Fibroblast of gingiva (primary cell): ENCODE data around the gene ROBO1.

Source experiments
- DNase-seq: peaks from one replicate; pipeline ENCODE4 v3.0.0-alpha.2; 2011; ENCODE audit warnings: low read depth

The ROBO1 gene

DNA sequence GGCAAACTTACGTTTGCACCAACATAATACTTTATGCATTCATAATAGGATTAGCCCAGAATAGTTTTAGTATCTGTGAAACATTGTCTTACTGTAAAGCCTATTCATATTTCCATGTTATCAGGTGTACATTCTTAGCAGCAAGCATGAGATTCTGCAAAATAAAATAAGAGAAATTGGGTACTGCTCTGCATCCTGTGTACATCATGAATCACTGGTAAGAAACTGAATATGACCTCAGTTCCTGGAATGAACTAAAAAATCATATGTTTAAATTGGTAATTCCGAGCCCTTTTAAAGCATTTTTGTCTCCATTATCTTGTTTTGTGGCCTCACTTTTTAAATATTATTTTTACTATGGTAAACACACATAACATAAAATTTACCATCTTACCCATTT lies 605.1 kb downstream of the ROBO1 start:
- no peak for DNase-seq

DNA sequence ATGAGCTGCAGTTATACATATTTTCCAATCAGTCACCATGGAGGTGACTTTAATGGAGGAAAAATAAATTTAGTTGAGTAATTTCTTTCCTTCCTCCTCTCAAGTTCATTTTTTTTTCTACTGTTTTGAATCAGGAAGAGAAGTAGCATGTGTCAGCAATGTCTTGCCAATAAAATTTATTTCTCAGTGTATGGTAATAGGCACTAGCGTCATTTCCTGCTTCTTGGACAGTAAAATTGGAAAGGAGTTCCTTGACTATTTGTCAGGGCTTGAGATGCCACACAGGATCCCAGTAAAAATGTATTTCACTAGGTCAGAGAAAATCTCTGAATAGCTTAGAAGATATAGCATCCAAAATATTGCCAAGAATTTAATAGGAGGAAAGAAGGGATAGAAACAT lies 605.9 kb downstream of the ROBO1 start:
- no peak for DNase-seq

DNA sequence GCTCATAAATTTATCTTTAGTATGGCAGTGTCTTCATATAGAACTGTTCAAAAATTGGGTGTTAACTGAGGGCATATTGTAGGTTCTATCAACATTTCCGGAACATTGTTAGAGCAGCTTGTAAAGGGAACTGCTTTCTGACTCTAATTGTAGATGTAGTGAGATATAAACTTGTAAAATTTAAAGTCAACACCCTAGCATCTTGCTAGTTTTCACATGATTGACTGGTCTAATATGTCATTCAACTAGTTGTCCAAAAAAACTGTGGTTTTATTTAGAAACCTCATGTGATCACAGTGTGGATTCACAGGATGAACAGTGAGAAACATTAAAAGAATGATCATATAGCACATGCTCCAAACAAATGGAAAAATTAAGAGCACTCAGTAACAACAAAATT lies 607.4 kb downstream of the ROBO1 start:
- DNase-seq = no peak

DNA sequence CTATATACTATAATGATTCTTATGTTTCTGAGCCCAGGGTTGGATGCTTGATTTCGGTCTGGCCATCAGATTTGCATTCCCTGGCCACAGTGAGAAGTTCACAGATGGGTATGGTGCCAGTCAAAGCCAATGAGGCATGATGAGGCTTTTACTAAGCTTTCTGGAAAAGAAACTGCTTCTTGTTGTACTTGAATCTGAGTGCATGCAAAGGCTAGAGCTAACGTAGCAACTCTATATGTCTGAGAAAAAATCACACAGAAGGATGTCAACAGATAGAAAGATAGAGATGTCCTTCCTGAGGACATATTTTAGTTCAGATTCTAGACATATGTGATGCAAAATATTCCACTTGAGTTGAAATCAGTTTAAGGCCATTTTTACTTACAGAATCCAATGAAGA lies 608.1 kb downstream of the ROBO1 start:
- DNase-seq = no peak

DNA sequence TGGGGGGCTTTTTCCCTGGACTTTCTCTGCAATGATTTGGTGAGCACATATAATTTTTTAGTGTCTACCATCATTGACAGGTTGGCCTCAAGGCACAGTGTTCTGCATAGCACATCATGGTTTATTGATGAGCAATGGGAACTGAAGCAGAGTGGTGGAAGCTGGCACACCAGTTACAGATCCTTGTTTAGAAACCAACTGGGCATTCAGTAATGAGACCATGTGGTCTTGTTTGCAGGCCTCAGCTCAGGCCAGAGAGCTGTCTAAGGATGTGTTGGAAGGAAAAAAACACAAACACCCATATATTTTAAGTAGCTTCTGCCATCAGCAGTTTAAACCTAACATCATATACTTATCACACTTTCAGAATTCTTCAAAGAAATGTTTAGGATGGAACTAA lies 610.6 kb downstream of the ROBO1 start:
- DNase-seq = no peak

DNA sequence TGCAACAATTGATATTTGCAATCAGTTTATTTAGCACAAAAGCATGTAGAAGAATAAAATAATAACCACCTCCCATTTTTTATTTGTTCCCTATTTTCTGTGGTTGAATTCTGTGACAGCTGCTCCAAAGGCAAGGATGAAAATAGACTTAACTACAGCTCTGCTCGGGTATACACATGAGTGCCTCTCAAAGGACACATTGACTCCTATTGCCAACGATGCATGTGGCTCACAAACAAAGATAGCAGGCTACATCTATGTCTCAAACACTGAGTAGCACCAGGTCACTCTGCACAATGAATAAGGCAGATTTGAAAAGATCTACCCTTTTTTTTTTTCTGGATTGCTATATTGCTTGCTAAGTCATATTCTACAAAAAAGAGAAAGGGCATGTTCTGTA lies 612.9 kb downstream of the ROBO1 start:
- DNase-seq = no peak

DNA sequence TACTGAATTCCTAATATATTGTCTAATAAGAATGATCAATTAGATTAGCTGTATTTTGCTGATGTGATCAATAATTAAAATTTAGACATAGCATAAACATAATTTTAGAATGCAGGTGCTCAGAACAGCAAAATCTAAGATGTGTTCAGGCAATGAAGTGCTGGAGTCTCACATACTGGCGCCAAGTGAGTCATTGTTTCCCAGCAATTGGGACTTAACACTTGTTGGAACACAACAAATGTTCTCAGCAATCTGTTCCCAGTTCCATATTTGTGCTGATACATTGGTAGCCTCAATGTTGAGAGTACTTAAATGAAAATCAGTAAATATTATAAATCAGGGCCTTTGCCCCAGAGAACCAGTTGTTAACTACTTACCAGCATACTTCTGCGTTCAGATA lies 619.0 kb downstream of the ROBO1 start:
- DNase-seq = peak; percentile 16

DNA sequence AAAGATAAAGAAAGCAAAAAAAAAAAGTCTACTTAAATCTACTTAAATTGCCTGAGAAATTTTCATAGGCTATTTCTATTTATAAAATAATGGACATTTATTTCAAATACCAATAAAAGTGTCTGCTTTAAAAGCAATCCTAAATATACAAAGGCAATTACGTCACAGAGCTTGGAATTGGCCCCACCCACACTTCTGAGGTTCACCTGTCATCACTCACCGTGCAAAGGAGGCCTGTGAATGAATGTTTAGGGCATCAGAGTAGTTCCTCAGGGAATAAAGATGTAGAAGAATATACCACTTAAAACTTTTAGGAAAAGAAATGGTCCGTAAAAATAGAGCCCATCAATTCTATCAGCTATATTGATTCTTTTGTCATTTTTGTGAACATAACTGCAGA lies 621.8 kb downstream of the ROBO1 start:
- no peak for DNase-seq

DNA sequence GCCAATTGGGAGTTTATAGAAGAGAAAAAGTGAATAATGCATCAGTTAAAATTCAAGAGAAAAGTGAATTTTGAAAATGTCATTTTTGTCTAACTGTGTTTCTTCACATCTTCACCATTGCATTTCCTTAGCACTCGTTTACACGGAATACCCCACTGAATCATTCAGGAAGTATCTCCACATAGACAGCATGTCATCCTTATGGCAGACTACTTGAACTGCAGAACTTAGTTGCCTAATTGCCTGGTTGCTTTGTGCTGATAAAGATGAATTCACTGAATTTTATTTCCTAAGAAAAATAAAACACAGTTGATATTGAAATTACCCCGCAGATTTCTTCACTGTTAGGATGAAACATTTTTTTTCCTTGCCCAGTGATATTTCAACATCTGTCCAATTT lies 627.1 kb downstream of the ROBO1 start:
- peak; percentile 7 for DNase-seq

DNA sequence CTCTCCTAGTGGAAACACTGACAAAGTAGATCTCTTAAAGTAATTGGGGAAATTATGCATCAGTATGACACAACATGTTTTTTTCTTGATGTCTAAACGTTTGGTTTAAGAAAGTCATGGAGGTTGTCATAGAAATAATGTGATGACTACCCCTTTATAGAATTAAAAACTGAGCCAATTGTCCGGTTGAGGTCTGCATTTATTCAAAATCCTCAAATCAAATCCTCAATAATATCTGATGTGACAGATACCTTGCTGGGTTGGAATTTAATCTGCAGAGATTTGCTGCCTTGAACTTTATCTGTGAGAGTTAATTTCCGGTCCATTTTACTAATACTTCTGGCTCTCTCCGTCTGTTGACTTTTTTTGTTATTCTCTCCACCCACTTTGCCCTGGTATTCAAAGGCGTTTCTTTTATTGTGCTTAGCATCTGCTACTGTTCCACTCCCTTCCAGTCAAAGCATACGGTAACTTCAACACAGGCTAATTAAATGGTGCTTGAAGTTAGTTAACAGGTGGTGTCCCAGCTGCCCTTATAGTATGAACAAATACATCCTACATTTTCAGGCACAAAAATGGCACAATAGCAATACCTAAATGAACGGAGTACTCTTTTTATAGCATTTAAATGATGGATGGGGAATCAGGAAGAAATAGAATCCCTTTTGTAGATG lies 628.3 kb downstream of the ROBO1 start:
- DNase-seq = no peak

DNA sequence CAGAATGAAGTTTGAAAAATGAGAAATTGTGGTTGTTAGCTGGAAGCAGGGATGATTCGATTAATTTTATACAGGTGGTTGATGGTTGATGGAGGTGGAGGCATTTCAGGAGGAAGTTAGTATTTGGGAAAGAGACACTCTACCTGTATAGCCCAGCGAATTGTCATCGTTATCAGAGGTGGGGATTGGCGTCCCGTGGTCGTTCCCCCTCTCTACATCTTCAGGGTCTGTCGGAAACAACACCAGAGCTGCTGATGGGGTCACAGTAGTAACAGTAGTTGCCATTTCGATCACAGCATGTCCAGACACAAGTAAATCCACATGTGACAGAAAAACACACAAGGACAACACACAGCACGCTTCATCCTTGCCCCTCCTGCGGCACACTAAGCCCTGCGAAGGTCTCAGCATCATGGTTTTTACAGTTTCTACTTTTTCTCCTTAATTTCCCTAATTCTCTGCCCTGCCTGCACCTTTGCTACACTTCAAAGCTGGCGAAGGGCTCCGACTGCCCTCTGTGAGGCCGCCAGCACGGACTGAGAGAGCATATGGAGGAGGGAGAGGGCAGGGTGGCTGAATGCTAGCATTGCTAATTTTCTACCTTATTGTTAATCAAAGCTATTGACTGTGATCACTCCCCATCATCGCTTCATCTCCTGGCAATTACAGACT lies 642.3 kb downstream of the ROBO1 start:
- DNase-seq = no peak

DNA sequence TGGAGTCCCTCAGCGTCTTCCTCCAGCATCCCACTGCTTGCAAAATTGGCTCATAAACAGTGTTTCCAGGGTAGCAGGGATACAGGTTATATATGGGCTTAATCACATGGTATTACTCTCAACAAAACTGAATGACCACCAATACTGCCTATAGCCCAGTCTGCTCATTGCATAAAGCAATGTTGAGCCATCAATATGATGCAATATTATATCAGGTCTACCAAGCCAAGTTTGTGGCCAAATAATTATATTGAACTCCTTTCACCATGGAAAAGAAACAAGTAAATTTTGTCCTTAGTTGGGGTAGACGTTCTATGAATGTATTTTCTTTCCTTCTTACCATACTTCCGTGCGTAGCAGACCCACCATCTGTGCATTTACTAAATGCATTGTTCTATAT lies 652.3 kb downstream of the ROBO1 start:
- DNase-seq = no peak

DNA sequence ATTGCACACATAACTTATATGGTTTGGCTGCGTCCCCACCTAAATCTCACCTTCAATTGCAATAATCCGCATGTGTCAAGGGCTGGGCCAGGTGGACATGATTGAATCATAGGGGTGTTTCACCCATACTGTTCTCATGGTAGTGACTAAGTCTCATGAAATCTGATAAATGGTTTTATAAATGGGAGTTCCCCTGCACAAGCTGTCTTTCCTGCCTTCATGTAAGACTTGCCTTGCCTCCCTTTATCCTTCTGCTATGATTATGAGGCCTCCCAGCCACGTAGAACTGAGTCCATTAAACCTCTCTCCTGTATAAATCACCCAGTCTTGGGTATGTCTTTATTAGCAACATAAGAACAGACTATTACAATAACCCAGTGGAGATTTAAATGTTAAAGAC lies 653.9 kb downstream of the ROBO1 start:
- no peak for DNase-seq

DNA sequence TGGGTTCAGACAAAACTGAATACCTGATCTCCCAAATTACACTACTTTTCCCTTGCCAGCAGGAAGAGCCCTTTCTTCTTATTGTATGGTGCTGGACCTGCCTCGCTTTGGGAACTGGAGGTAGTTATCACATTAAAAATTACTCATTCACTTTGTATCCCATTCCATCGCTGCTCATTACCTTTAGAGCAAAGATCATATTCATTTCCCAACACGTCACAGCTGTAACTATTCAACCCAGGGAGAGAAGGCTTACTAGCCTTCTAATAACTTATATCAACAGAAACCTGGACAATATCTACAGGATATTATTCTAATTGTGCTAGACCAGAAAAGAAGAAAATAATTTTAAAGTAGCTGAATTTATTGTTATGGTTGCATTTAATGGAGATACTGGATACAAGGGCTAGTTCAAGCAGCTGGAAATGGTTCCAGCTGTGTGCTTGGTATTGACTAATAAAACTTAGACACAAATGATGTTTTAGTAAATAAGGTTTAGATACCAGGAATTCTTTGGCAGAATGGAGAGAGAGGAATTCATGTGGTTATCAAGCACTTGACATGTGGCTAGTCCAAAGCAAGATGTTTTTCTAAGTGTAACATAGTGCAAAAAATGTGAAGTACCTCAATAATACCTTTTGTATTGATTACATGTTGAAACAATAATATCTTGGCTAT lies 656.3 kb downstream of the ROBO1 start:
- DNase-seq = peak; percentile 58

DNA sequence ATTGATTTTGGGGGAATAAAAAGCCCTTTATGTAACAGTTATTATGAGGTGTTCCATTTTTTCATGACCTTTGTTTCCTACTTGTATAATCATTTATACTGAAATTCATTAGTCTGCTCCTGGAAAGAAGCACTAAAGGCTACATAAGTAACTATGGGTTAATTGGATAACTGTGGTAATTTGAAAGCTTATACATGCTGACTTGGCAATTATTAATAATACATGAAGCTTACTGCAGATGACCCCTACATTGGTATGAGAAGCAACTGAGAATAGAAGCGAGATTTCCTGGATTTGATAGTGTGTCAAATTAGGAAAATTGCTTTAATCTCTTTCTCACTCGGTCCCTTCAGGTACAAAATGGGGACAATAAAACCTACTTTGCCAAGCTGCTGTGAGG lies 658.0 kb downstream of the ROBO1 start:
- DNase-seq = no peak

DNA sequence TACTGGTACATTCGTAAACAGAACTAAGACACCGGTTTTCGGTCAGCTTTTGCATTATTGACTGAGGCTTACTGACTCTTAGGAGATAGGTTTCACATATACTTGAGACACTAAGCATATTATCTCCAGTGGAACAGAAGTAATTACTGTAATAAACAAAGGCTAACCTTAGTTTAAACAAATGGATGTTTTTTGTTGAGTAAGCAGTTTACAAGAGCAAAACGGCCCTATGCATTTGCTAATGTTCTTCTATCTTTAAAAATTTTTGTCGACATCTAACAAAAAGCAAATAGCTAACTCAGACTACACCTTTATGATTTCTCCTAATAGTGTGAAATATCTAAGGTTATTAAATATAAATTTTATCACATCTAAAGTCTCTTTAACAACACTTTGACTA lies 664.5 kb downstream of the ROBO1 start:
- DNase-seq = no peak

DNA sequence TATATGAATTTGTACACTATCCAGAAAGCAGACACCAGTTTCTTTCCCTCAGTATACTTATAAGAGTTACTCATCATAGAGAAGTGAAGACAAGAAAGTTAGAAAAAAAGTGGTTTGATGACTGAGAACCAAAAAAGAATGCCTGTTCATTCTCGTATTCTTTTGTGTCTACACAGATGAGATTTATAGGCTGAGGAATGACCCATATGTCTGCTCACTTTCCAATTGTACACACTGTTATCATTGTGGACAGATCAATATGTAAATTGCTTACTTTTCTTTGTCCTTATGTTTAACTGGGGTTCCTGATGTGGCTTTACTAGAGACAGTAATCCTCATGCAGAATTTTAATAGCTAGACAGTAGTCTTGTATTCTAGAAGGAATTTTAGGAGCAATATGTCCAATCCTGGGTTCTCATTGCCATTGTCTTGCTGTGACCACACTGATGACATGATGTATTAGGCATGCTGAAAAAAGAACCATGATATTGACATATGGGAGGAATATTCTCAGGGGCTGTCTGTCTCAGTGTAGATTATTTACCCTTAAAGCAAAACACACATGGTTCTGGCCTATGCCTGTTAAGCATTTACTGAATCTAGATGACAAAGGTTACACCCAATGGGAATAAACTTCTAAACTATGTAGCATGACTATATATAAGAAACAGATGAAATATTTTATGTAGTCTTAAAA lies 669.7 kb downstream of the ROBO1 start:
- DNase-seq = no peak

DNA sequence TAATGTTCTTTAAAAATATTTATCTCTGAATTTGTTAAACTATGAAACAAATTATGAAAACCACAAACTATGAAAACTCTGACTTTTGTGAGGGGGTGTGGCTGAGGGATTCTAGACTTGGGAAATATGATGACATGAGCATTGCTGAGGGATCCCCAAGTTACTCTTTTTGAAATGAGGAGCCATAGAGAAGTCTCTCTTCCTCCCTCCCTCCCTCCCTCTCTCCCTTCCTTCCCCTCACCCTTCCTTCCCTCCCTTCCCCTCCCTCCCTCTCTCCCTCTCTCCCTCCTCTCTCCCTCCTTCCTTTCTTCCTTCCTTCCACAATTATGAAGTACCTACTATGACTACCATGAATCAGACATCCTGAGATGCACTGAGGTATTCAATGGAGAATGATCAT lies 673.1 kb downstream of the ROBO1 start:
- no peak for DNase-seq

DNA sequence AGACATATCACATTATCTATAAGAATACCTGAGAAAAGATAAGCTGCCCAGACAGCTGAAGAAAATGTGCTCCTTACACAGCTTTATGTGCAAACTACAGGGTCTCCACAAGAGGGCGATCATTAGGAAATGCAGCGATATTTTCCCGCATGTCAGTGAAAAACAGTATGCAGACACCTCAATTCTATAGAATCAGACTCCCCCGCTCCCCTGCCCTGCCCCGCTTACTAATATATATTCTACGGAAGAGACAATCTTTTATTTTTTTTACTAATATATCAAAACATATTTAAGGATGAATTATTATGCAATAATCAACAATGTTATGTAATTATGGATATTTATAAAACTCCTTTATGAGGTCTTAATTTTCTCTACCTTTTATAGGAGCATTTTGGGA lies 681.3 kb downstream of the ROBO1 start:
- DNase-seq = peak; percentile 36

DNA sequence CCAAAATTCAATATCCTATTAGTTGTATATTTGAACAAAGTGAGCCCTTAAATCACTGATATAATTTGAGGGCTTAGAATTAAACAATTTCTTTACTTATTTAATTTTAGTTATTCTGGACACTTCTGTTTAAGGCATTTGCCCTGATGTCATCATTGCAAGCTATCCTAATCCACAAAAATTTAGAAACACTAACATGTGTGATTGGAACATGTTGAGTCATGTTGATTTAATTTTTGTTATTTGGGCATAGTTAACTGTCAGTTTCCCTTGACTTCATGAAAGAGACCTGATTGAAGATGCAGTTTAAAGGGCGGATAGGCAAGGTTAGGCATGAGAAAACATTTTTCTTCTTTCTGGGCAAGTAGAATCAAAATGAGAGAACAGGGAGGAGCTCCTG lies 682.6 kb downstream of the ROBO1 start:
- peak; percentile 7 for DNase-seq

DNA sequence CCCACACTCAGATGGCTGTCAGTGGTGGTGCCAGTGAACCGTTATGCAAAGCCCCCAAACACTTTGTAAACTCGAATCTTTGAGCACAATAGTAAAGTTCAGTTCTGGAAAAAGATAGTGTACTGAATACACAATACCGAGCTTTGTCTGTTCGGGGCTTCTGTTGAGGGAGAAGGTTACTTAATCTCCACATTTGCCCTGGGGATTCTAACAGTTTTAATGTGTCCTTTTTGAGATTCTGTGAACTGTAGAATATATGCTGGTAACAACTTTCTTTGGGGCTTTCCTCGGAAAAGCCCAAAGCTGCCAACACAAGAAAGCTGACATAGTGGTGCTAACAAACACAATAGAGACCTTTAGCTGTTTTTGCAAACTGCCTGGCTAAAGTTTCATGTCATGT lies 686.5 kb downstream of the ROBO1 start:
- DNase-seq = no peak

DNA sequence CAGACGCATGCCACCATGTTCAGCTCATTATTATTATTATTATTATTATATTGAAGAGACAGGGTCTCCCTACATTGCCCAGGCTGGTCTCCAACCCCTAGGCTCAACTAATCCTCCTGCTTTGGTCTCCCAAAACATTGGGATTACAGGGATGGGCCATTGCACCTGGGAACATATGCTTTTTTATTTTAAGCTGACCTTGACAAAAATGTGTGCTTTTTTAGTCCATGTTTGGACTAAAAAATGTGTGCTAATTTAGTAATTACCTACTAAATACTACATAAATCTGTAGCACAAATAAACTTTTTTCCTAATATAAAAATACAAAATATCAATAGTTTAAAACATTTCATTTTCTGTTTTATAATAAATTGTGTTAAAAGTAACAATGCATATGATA lies 693.2 kb downstream of the ROBO1 start:
- DNase-seq = no peak

DNA sequence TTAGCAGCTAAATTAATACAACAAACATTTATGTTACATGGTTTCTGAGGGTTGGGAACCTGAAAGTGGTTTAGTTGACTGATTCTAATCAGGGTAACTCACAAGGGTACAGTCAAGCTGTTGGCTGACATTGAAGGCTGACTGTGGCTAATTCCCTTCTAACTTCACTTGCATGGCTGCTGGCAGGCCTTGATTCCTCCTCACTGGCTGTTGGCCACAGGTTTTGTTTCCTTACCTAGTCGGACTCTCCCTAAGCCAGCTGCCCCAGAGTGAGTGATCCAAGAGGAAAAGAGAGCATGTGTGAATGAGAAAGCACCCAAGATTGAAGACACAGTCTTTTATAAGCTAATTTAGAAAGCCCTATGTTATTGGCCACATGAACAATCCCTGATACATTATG lies 700.1 kb downstream of the ROBO1 start:
- DNase-seq = no peak
